WTC11 (cell line): ENCODE data around the gene RMRP. TPM values are rescaled to one million over a fixed set of nuclear protein-coding genes. Genes with fewer than 3 reads are reported as not detected.

Experiments used
- ATF3 ChIP-seq: sonication (generic); formaldehyde crosslinking; conservative IDR thresholded peaks from 2 replicates; pipeline ENCODE4 v1.8.1; 2022; ENCODE audit warnings: mild to moderate bottlenecking, missing genetic modification reagents
- CDX4 ChIP-seq: fragments of 250-450 bp; sonication (Bioruptor Pico); IDR thresholded peaks from 2 replicates; pipeline ENCODE4 v1.9.0; 2021; ENCODE audit warnings: moderate library complexity, mild to moderate bottlenecking, inconsistent platforms, borderline replicate concordance
- E2F1 ChIP-seq: sonication (generic); formaldehyde crosslinking; IDR thresholded peaks from 2 replicates; pipeline ENCODE4 v1.8.0; 2022; ENCODE audit warnings: mild to moderate bottlenecking, missing genetic modification reagents
- FOXK1 ChIP-seq: sonication (generic); formaldehyde crosslinking; IDR thresholded peaks from 2 replicates; pipeline ENCODE4 v1.8.0; 2022; ENCODE audit warnings: mild to moderate bottlenecking, moderate library complexity, missing genetic modification reagents
- JAZF1 ChIP-seq: fragments of 250-450 bp; sonication (Bioruptor Pico); IDR thresholded peaks from 2 replicates; pipeline ENCODE4 v1.9.0; 2021; ENCODE audit warnings: moderate library complexity, mild to moderate bottlenecking, inconsistent platforms
- MXD4 ChIP-seq: fragments of 250-450 bp; sonication (Bioruptor Pico); IDR thresholded peaks from 2 replicates; pipeline ENCODE4 v1.8.0; 2021; ENCODE audit warnings: mild to moderate bottlenecking, moderate library complexity, borderline replicate concordance
- SP1 ChIP-seq: sonication (generic); formaldehyde crosslinking; conservative IDR thresholded peaks from 2 replicates; pipeline ENCODE4 v1.8.1; 2022; ENCODE audit warnings: missing genetic modification reagents
- STAT6 ChIP-seq: sonication (generic); formaldehyde crosslinking; conservative IDR thresholded peaks from 2 replicates; pipeline ENCODE4 v1.8.1; 2023; ENCODE audit warnings: mild to moderate bottlenecking, low read depth, missing genetic modification reagents, moderate library complexity
- TEAD1 ChIP-seq: sonication (generic); formaldehyde crosslinking; IDR thresholded peaks from 2 replicates; pipeline ENCODE4 v1.8.0; 2022; ENCODE audit warnings: mild to moderate bottlenecking, missing genetic modification reagents
- ZBTB21 ChIP-seq: sonication (generic); formaldehyde crosslinking; IDR thresholded peaks from 2 replicates; pipeline ENCODE4 v1.8.1; 2023; ENCODE audit warnings: mild to moderate bottlenecking, missing genetic modification reagents, borderline replicate concordance
- ZNF121 ChIP-seq: sonication (generic); formaldehyde crosslinking; IDR thresholded peaks from 2 replicates; pipeline ENCODE4 v1.8.0; 2023; ENCODE audit warnings: missing genetic modification reagents
- ZNF317 ChIP-seq: sonication (generic); formaldehyde crosslinking; IDR thresholded peaks from 2 replicates; pipeline ENCODE4 v1.8.1; 2023; ENCODE audit warnings: low read depth, mild to moderate bottlenecking, moderate library complexity, missing genetic modification reagents, borderline replicate concordance
- ZNF423 ChIP-seq: fragments of 250-450 bp; sonication (Bioruptor Pico); IDR thresholded peaks from 2 replicates; pipeline ENCODE4 v2.1.2; 2022; ENCODE audit warnings: mild to moderate bottlenecking, moderate library complexity
- ZSCAN18 ChIP-seq: fragments of 250-450 bp; sonication (Bioruptor Pico); IDR thresholded peaks from 2 replicates; pipeline ENCODE4 v2.1.2; 2022; ENCODE audit warnings: mild to moderate bottlenecking, moderate library complexity
- total RNA-seq: library from RNA; stranded (reverse); gene quantifications from 3 replicates; pipeline ENCODE4 v1.2.3, GENCODE V29; 2021
- TF ChIP-seq, protein P1 (sequence below): sonication (generic); formaldehyde crosslinking; IDR thresholded peaks from 2 replicates; pipeline ENCODE4 v1.8.1; 2023; ENCODE audit warnings: mild to moderate bottlenecking, moderate library complexity, missing genetic modification reagents
- TF ChIP-seq, protein P2 (sequence below): sonication (generic); formaldehyde crosslinking; IDR thresholded peaks from 2 replicates; pipeline ENCODE4 v1.8.0; 2023; ENCODE audit warnings: mild to moderate bottlenecking, missing genetic modification reagents
- TF ChIP-seq, protein P3 (sequence below): fragments of 250-450 bp; sonication (Bioruptor Pico); IDR thresholded peaks from 2 replicates; pipeline ENCODE4 v1.9.0; 2021; ENCODE audit warnings: mild to moderate bottlenecking
- TF ChIP-seq, protein P4 (sequence below): sonication (generic); formaldehyde crosslinking; IDR thresholded peaks from 2 replicates; pipeline ENCODE4 v1.8.0; 2023; ENCODE audit warnings: missing genetic modification reagents, mild to moderate bottlenecking, borderline replicate concordance

RMRP gene
- total RNA-seq, 1 experiment from 2014 or later = 25,958 TPM

GRCh38 chr9:35646533-35647265, 11.1 kb downstream of the RMRP start (continued):
- TF ChIP-seq ATF3 (CRISPR knock-in tag) (no peak), SP1 (CRISPR knock-in tag) (peak; percentile 57), TEAD1 (CRISPR knock-in tag) (no peak), ZSCAN18 (no peak), ZNF317 (CRISPR knock-in tag) (no peak), FOXK1 (no peak), JAZF1 (CRISPR knock-in tag) (no peak), CDX4 (CRISPR knock-in tag) (no peak), ZNF423 (peak; percentile 86), ZBTB21 (CRISPR knock-in tag) (0 out of 2 replicates have a peak, but pooled peaks have one; percentile 24), STAT6 (no peak), MXD4 (CRISPR knock-in tag) (no peak), E2F1 (CRISPR knock-in tag) (no peak), ZNF121 (CRISPR knock-in tag) (peak; percentile 32; the same call in 1 of the 2 replicates)
- TF ChIP-seq, protein P1, sequence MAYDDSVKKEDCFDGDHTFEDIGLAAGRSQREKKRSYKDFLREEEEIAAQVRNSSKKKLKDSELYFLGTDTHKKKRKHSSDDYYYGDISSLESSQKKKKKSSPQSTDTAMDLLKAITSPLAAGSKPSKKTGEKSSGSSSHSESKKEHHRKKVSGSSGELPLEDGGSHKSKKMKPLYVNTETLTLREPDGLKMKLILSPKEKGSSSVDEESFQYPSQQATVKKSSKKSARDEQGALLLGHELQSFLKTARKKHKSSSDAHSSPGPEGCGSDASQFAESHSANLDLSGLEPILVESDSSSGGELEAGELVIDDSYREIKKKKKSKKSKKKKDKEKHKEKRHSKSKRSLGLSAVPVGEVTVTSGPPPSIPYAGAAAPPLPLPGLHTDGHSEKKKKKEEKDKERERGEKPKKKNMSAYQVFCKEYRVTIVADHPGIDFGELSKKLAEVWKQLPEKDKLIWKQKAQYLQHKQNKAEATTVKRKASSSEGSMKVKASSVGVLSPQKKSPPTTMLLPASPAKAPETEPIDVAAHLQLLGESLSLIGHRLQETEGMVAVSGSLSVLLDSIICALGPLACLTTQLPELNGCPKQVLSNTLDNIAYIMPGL (CRISPR knock-in tag) = peak; percentile 96; the same call in 1 of the 2 replicates
- TF ChIP-seq, protein P2, sequence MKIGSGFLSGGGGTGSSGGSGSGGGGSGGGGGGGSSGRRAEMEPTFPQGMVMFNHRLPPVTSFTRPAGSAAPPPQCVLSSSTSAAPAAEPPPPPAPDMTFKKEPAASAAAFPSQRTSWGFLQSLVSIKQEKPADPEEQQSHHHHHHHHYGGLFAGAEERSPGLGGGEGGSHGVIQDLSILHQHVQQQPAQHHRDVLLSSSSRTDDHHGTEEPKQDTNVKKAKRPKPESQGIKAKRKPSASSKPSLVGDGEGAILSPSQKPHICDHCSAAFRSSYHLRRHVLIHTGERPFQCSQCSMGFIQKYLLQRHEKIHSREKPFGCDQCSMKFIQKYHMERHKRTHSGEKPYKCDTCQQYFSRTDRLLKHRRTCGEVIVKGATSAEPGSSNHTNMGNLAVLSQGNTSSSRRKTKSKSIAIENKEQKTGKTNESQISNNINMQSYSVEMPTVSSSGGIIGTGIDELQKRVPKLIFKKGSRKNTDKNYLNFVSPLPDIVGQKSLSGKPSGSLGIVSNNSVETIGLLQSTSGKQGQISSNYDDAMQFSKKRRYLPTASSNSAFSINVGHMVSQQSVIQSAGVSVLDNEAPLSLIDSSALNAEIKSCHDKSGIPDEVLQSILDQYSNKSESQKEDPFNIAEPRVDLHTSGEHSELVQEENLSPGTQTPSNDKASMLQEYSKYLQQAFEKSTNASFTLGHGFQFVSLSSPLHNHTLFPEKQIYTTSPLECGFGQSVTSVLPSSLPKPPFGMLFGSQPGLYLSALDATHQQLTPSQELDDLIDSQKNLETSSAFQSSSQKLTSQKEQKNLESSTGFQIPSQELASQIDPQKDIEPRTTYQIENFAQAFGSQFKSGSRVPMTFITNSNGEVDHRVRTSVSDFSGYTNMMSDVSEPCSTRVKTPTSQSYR (CRISPR knock-in tag) = no peak
- TF ChIP-seq, protein P3, sequence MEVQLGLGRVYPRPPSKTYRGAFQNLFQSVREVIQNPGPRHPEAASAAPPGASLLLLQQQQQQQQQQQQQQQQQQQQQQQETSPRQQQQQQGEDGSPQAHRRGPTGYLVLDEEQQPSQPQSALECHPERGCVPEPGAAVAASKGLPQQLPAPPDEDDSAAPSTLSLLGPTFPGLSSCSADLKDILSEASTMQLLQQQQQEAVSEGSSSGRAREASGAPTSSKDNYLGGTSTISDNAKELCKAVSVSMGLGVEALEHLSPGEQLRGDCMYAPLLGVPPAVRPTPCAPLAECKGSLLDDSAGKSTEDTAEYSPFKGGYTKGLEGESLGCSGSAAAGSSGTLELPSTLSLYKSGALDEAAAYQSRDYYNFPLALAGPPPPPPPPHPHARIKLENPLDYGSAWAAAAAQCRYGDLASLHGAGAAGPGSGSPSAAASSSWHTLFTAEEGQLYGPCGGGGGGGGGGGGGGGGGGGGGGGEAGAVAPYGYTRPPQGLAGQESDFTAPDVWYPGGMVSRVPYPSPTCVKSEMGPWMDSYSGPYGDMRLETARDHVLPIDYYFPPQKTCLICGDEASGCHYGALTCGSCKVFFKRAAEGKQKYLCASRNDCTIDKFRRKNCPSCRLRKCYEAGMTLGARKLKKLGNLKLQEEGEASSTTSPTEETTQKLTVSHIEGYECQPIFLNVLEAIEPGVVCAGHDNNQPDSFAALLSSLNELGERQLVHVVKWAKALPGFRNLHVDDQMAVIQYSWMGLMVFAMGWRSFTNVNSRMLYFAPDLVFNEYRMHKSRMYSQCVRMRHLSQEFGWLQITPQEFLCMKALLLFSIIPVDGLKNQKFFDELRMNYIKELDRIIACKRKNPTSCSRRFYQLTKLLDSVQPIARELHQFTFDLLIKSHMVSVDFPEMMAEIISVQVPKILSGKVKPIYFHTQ (CRISPR knock-in tag) = no peak
- TF ChIP-seq, protein P4, sequence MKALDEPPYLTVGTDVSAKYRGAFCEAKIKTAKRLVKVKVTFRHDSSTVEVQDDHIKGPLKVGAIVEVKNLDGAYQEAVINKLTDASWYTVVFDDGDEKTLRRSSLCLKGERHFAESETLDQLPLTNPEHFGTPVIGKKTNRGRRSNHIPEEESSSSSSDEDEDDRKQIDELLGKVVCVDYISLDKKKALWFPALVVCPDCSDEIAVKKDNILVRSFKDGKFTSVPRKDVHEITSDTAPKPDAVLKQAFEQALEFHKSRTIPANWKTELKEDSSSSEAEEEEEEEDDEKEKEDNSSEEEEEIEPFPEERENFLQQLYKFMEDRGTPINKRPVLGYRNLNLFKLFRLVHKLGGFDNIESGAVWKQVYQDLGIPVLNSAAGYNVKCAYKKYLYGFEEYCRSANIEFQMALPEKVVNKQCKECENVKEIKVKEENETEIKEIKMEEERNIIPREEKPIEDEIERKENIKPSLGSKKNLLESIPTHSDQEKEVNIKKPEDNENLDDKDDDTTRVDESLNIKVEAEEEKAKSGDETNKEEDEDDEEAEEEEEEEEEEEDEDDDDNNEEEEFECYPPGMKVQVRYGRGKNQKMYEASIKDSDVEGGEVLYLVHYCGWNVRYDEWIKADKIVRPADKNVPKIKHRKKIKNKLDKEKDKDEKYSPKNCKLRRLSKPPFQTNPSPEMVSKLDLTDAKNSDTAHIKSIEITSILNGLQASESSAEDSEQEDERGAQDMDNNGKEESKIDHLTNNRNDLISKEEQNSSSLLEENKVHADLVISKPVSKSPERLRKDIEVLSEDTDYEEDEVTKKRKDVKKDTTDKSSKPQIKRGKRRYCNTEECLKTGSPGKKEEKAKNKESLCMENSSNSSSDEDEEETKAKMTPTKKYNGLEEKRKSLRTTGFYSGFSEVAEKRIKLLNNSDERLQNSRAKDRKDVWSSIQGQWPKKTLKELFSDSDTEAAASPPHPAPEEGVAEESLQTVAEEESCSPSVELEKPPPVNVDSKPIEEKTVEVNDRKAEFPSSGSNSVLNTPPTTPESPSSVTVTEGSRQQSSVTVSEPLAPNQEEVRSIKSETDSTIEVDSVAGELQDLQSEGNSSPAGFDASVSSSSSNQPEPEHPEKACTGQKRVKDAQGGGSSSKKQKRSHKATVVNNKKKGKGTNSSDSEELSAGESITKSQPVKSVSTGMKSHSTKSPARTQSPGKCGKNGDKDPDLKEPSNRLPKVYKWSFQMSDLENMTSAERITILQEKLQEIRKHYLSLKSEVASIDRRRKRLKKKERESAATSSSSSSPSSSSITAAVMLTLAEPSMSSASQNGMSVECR (CRISPR knock-in tag) = no peak
